ENCODE measurements around the gene PTGIS.

DNA sequence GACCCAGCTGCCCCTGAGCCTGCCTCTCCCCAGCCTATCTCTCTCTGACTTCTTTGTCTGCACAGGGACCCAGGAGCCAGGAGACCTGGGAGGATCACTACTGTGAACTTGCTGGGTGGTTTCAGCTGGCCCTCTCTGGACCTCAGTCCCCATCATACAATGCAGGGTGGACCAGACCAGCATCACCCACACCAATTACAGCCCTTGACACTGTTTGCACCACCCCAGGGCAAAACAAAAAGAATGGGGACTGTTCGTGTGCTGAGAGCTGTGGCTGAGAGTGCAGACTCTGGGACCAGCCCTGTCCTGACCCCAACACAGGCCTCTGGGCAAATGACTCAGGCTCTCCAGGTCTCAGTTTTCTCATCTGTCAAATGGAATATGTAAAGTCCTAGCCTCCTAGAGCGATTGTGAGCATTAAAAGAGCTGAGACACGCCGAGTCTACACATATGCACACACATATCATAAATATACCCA, 25.4 kb downstream of the PTGIS start:
- TF ChIP-seq JUN (IDR thresholded peaks at IDR 0.05; ENCODE audit: borderline replicate concordance, insufficient read depth, insufficient read length, low read depth) (no peak), POLR2A (IDR thresholded peaks at IDR 0.05; ENCODE audit: low read depth, low read length) (no peak), POLR2AphosphoS5 (IDR thresholded peaks at IDR 0.05; ENCODE audit: insufficient read depth, low read depth, low read length) (no peak), EZH2 (IDR thresholded peaks at IDR 0.05; ENCODE audit: borderline replicate concordance, low read depth, low read length, severe bottlenecking) (no peak), MYC (IDR thresholded peaks at IDR 0.05; ENCODE audit: low read depth, low read length) (no peak), FOS (IDR thresholded peaks at IDR 0.05; ENCODE audit: borderline replicate concordance, insufficient read depth, low read length) (no peak)
- TF ChIP-seq, protein P1, sequence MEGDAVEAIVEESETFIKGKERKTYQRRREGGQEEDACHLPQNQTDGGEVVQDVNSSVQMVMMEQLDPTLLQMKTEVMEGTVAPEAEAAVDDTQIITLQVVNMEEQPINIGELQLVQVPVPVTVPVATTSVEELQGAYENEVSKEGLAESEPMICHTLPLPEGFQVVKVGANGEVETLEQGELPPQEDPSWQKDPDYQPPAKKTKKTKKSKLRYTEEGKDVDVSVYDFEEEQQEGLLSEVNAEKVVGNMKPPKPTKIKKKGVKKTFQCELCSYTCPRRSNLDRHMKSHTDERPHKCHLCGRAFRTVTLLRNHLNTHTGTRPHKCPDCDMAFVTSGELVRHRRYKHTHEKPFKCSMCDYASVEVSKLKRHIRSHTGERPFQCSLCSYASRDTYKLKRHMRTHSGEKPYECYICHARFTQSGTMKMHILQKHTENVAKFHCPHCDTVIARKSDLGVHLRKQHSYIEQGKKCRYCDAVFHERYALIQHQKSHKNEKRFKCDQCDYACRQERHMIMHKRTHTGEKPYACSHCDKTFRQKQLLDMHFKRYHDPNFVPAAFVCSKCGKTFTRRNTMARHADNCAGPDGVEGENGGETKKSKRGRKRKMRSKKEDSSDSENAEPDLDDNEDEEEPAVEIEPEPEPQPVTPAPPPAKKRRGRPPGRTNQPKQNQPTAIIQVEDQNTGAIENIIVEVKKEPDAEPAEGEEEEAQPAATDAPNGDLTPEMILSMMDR (IDR thresholded peaks at IDR 0.05; ENCODE audit: extremely low read depth in 1 of 2, insufficient read depth in 1 of 2, low read depth in 1 of 2, low read length in 2 of 2): no peak
